Stimulated activated CD4-positive, alpha-beta T cell treated with anti-CD3 and anti-CD28 coated beads, Interleukin-4, amount 100 ng/mL, for 24 hours (primary cell): ENCODE measurements around the gene OCLN.
"Not testable (repeated sequence)": the region's sequence is repeated elsewhere in the genome, so short reads cannot be mapped to it uniquely, and the experiment has no call there.

Experiments used
- DNase-seq: peaks from one replicate; pipeline ENCODE4 v3.0.0-alpha.2; 2020

OCLN gene

DNA sequence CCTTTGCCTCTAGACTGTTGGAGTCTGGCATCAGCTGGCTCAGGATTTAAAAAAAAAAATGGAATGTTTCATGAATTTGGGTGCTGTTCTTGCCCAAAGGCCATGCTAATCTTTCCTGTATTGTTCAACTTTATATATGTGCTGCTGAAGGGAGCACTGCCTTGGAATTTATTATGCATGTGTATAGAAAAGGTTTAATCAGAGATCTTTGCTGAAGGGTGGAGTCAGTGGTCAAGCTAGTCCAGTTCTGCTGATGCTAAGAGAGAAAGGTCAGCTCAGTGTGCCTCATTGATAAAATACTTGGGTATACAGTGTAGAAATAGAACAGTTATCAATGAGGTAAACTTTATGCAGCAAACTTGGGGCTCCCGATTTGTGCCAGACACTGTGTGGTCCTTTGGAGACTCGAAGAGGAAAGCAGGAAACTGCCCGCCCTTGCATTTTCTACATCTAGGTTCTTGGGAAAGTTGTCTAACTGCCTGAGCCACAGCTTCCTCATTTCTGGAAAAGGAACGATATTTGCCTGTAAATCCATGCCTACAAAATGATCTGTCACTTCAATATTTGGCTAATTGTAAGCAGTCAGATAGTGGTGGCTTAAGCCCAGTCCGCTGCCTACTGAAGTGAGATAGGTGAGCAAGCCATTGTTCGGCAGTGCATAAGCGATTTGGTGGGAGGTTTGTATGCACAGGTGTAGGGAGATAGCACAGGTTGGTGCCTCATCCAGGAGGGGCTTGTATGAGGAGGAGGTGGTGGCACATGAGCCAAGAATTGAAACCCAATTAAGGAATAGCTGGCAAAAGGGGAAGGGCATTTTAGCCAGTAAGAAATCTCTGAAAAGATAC is 38.2 kb downstream of the OCLN start:
- no peak for DNase-seq

DNA sequence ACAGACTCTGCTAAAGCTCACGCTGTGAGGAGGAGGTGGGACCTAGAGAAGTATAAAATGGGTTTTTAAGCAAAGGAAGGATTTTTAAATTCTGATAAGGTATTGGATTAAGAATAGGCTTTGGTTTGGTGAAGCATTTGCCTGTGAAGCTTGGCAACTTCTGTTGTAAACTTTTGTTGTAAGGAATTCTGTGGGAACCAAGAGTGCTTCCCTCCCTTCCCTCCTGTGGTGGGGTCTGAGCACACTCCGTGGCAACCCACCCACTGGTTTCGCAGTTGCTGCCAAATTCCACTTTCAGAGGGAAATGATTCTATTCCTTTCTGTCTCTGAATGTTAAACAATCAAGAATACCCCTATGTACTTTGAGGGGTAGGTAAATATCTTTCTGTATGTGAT is 38.8 kb downstream of the OCLN start:
- DNase-seq = no peak

DNA sequence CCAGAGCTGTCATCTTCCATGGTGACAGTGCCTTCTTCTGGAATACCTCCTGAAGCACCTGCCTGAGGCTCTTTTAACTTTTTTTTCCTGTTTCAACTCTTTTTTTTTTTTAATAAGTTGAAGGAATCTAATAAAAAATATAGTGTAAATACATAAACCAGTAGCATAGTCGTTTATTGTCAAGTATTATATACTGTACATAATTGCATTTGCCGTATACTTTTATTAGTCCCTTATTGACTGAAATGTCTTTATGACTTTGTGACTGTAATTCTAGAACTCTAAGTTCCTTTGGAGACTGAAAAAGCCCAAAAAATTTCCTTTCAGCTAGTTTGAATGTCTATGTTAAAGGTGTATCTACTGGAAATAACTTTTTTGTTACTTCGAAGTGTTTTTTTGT is 45.3 kb downstream of the OCLN start:
- DNase-seq = not testable (repeated sequence)

DNA sequence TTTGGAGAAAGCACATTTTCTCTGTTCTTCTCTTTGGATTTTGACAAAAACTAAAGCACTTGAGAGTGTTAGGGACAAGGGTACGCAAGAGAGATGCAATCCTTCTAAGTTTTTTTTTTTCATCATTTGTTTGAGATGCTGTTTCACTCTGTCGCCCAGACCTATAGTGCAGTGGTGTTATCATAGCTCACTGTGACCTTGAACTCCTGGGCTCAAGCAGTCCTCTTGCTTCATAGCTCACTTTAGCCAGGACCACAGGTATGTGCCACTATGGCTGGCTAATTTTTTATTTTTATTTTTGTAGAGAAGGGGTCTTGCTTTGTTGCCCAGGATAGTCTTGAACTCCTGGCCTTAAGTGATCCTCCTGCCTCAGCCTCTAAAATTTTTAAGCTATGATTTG is 46.1 kb downstream of the OCLN start:
- not testable (repeated sequence) for DNase-seq

DNA sequence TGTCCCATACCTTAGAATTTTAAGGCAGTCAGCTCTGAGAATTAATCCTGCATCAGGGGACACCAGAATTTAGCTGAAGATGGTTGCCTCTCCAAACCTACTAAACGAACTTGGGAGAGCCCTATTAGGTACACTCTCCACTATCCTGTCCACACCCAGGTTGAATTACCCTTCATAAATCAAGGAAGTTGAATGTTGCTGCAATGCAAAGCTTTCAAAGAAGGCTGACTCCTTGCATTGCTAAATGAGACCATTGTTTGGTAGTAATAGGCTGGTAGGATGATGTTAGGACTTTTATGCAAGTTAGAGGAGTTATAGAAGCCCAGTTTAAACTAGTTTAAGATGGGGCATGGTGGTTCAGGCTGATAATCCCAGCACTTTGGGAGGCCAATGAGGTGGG is 48.8 kb downstream of the OCLN start:
- not testable (repeated sequence) for DNase-seq

DNA sequence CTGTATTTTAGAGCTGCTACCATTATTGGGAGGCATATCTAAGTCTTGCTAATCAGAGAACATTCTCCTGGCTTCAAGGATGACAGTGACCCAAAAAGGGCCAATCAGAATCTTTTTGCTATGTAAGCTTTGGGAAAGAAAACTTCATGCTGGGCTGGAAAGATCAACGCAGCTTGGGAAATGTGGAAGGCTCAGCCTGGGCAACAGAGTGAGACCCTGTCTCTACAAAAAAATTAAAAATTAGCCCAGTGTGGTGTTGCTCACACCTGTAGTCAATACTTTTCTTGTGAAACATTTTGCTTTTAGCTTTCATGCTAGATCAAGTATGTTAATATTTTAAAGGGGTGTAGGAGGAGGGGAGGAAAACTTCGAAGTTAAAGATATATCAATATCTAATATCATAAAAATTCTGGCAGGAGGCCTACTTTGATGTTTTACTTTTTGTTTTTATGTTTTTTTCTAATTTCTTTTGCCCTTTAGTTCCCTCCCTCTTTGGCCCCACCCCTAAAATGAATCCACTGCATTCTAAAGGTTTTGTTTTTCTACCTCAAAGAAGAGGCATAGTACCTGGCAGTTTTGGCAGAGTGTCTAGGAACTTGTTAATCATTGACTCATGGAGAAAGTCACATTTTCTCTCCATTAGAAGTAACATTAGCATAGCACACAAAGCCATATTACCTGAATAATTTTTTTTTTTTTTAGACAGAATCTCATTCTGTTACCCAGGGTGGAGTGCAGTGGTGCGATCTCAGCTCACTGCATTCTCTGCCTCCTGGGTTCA is 50.4 kb downstream of the OCLN start:
- DNase-seq = not testable (repeated sequence)

DNA sequence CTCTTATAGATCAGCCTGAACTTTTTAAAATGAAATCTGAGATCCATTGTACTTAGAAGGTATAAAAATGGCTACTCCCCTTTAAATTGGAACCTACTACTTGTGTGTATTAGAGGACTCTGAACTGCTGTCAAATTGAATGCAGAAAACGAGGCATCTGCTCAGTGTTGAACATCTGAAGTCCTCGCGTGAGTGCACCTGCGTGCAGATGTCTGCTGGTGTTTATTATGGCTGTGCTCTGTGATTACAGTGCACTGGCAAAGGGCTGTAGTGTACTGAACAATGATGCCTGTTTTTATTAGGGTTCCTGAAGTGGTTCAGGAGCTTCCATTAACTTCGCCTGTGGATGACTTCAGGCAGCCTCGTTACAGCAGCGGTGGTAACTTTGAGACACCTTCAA is 52.0 kb downstream of the OCLN start:
- DNase-seq = not testable (repeated sequence)

DNA sequence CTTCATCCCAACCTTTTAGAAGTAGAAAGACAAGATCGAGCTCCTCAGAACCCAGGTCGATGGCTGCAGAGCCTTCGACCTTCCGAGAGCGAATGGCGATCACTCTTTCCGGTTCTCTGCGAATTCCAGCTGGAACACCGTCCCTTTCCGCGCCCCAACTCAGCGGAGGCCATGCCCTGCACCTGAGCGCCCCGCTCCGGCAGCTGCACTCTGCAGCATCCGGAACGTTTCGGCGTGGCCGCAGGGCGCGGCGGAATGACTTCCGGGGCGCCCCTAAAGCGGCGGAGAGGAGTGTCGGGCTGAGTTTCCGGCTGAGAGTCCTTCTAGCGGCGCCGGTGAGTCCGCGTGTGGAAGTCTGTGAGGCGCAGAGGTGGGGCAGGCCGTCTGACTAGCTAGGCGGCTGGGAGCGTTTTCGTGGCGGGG is 67.3 kb downstream of the OCLN start, which contains the start of gene GTF2H2C:
Gene GTF2H2C (plus strand): TSS at position 284 of the 423 bp plus-strand sequence. CDS start 4,942 bp downstream, outside the sequence.
- DNase-seq = peak; percentile 76

DNA sequence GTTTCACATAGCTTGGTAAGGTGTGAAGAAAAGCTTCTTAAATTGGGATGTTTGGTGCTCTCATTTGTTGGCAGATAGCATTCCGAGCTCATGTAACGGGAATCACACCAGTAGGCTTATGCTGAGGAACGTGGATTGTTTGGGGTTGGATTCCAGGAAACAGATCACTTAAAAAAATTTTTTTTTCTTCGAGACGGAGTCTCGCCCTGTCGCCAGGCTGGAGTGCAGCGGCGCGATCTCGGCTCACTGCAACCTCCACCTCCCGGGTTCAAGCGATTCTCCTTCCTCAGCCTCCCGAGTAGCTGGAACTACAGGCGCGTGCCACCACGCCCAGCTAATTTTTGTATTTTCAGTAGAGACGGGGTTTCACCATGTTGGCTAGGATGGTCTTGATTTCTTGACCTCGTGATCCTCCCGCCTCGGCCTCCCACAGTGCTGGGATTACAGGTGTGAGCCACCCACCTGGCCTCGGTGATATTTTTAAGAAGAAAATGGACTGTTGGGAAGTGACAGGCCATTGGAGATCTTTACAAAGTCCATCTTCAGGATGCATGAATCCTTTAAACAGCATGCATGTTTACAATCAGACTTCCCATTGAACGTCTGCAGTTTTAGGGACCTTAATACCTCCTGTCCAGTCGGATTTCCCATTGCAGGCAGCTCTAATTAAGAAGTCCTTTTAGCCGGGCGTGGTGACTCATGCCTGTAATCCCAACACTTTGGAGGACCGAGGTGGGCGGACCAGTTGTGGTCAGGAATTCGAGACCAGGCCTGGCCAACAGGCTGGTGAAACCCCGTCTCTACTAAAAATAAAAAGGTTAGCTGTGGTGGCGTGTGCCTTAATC is 68.2 kb downstream of the OCLN start:
- DNase-seq = not testable (repeated sequence)

DNA sequence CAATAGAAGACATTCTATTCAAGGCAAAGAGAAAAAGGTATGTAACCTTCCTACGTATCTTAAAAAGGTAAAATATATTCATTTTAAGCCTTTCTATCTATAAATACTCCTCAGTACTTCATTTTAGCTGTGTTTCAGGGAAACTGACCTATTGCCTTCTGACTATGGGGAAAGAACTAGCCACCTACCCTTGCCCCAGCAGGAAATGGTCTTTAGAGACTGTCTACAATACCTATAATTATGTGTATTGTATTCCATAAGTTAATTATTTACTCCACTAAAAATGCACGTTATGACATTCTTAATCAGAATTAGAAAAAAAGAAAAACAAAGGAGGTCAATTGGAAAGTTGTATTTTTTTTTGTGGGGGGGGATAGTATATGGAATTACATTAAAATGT is 73.6 kb downstream of the OCLN start:
- not testable (repeated sequence) for DNase-seq

DNA sequence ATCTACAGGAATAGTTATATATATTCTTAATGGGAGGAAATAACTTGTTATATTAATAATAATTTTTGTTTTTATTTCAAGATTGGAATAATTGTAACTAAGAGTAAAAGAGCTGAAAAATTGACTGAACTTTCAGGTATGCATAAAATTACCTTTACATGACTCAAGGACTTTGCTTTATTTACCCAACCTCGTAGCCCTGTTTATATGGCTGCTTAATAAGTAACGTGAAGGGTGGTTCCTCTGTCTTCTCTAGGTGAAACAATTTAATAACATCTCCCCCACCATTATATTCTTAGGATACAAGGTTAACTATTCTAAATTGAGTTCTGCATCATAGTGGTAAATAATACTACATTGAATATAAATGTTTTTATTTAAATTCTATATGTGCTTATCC is 75.5 kb downstream of the OCLN start:
- not testable (repeated sequence) for DNase-seq

DNA sequence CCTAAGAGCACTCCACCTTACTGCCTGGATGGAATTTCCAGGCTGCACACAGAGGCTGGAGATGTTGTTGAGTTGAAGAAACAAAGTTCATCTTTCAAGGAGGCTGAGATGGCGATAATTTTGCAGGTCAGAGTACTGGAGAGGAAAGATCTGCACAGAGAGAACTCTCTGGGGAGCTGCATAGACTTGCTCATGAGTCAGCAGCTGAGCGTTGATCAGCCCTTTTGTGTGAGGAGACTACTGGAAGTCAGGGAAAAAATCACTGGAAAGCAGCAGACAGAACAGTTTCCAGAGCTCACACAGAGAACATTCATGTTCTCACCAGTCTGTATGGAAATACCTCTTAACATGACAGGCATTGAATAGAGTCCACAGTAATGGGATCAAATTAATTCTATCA is 90.8 kb downstream of the OCLN start:
- not testable (repeated sequence) for DNase-seq

DNA sequence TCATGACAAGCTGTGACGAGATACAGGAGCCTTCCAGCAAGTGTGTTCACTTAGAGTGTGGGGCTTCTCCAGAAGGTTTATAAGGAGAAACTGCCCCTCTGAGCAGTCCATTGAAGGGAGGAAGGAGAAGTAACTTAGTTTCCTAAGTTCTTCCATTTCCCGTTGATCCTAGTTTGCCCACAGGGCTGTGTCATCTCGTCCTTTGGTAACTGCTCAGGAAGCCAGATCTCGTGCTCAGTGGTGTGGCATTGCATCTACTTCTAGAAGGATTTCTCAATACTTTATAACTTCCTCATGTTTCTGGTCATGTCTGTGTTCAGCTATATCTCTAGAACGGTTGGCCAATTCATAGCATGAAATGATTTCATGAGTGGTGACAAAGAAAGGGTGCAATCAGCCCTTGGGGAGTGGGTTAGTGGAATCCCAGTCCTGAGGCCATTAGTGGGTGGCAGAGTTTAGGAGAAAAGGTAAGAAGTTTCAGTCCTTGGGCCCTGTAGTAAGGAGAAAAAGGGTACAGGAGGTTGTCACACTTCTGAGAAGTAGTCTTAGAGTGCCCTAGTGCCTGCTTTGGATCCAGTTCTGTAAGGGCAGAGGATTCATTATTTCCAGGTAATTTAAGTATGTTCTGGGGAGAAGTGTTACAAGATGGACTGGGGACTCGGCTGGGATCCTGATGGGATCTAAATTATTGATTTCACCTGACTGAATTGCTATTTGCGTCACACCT is 103.7 kb downstream of the OCLN start:
- DNase-seq = not testable (repeated sequence)

DNA sequence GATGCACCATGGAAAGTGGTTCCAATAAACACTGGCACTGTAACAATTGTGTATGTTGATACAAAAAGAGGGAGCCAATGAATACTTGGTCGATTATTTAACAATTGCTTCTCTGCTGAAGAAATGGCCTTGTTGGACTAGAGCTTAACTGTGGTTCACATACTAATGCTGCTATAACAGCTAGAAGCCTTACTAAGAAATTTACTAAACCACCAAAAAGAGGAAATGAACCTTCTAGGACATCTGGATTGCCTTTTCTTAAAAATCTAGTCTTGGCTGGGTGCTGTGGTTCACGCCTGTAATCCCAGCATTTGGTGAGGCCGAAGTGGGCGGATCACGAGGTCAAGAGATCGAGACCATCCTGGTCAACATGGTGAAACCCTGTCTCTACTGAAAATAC is 109.4 kb downstream of the OCLN start:
- DNase-seq = not testable (repeated sequence)

DNA sequence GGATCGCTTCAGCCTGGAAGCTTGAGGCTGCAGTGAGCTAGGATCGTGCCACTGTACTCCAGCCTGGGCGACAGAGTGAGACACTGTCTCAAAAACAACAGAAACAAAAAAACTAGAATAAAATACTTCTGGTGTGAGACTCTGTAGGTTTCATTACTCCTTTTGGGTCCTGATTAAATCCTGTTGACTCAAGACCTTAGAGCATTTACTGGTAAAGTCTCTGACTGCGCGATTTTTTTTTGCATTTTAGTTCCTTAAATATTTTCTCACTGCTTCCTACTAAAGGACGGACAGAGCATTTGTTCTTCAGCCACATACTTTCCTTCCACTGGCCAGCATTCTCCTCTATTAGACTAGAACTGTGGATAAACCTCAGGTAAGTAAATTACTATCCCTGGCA is 114.2 kb downstream of the OCLN start:
- not testable (repeated sequence) for DNase-seq
